BJ (cell line): ENCODE results near the gene PAK4. TPM values are rescaled to one million over a fixed set of nuclear protein-coding genes. Genes with fewer than 3 reads are reported as not detected.

Experiments
- CTCF ChIA-PET: fragments of 350-600 bp; formaldehyde crosslinking; extraction: SDS; loops from one replicate; lab custom pipeline; 2021; ENCODE audit warnings: antibody characterized with exemption, inconsistent platforms; lab: Yijun Ruan, JAX
- POLR2A ChIA-PET: fragments of 300-600 bp; sonication (Branson Sonifier 250); formaldehyde crosslinking; extraction: SDS; loops from one replicate; lab custom pipeline; 2021; ENCODE audit warnings: antibody characterized with exemption; lab: Charles Lee
- DNase-seq: peaks from one replicate; pipeline ENCODE4 v3.0.0-alpha.2; 2011; ENCODE audit warnings: low read depth
- H3K27me3 ChIP-seq: 2 replicates; pipeline ENCODE4 v1.6.0; 2011; ENCODE audit warnings: low read length; ENCODE audit not compliant: control insufficient read depth, insufficient read depth
- H3K36me3 ChIP-seq: 2 replicates; pipeline ENCODE4 v1.5.1; 2011; ENCODE audit warnings: low read length; ENCODE audit not compliant: control insufficient read depth, insufficient read depth
- H3K4me3 ChIP-seq: 2 replicates; pipeline ENCODE4 v1.5.1; 2011; ENCODE audit warnings: low read depth, mild to moderate bottlenecking, control low read depth, low read length
- polyA plus RNA-seq: library from polyadenylated mRNA; depleted of rRNA; stranded (reverse); fragments of >200 nt; gene quantifications from 2 replicates; pipeline ENCODE4 v1.2.3, GENCODE V29; 2011
- TF ChIP-seq, protein P1 (sequence below): IDR thresholded peaks from 2 replicates; pipeline ENCODE4 v1.5.1; 2011; ENCODE audit warnings: low read depth, mild to moderate bottlenecking, control low read depth, inconsistent platforms, low read length, moderate library complexity; ENCODE audit not compliant: insufficient read depth

Gene PAK4
- polyA plus RNA-seq, 1 experiment, result 19.6 TPM

DNA sequence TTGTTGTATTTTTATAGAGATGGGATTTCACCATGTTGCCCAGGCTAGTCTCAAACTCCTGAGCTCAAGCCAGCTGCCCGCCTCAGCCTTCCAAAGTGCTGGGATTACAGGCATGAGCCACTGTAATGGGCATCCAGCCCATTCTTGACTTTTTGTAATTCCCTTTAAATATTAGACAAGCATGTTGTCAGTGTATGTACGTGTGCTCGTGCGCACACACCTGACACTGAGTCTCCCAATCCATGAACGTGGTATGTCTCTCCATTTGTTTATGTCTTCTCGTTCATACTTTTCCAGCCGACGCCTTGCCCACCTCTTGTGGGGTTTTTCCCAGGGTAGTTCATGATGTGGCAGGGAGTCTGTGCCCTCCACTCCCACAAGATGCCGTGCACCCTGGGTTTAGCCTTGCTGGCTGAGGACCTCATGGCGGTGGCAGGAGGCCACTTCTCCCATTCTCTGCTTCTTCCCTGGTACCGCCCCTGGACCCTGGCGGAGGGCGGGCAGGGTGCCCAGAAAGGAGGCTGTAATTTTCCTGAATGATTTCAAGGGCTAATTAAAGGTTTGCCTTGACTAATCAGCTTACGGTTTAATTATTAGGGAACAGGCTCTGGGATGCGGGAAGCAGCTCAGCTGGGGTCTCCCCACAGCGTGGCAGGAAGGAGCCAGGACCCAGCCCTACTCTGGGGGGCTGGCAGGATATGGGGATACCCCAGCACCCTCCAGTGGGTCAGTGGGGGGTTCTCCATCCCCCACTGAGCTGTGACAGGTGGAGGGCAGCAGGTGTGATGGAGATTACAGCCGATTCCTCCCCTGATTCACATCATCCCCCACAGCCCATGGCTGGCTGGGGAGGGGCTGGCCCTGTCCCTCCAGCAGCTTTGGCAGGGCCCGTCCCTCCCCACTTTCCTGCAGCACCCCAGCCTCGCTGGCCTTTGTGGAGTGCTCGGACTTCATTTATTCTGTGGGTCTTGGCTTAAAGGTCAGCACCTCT lies 12.9 kb downstream of the PAK4 start:
- no peak for DNase-seq
- H3K27me3 ChIP-seq, result no peaks in the 10 kb centered on the region
- no peaks in the 10 kb centered on the region; the same call in none of the 2 replicates for H3K36me3 ChIP-seq
- no peak overlapping the region for H3K4me3 ChIP-seq
- CTCF ChIA-PET, result interaction anchor here (0.6 kb wide), 1 partner anchor 87 kb away, joined by 3 read pairs; no protein-coding TSS in a partner anchor
- TF ChIP-seq, protein P1, sequence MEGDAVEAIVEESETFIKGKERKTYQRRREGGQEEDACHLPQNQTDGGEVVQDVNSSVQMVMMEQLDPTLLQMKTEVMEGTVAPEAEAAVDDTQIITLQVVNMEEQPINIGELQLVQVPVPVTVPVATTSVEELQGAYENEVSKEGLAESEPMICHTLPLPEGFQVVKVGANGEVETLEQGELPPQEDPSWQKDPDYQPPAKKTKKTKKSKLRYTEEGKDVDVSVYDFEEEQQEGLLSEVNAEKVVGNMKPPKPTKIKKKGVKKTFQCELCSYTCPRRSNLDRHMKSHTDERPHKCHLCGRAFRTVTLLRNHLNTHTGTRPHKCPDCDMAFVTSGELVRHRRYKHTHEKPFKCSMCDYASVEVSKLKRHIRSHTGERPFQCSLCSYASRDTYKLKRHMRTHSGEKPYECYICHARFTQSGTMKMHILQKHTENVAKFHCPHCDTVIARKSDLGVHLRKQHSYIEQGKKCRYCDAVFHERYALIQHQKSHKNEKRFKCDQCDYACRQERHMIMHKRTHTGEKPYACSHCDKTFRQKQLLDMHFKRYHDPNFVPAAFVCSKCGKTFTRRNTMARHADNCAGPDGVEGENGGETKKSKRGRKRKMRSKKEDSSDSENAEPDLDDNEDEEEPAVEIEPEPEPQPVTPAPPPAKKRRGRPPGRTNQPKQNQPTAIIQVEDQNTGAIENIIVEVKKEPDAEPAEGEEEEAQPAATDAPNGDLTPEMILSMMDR, result no peak
- POLR2A ChIA-PET, result no interaction called here

DNA sequence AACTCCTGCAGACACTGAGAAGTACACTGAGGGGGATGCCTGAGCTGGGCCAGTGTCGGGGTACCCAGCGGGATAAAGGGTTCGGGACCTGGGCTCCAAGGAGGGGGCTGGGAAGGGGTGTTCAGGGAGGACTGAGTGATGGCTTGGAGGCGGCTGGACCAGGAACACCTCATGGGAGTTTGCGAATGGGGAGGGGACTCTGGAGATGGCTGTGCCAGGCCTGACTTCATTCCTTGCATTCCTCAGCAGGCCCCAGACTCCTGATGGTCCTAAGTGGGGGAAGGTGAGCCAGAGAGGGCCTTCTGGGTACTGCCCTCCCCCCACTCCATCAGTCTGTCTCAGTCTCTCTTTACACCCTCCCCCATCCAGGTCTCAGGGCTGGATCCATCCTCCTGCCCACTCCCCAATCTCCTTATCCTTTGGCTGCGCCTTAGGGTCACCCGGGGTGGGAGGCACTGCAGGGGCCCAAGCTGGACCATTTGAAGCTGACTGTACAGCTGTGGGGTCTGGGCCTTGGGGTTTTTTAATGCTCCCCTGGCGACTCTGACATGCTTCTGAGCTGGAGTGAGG lies 13.8 kb downstream of the PAK4 start:
- ChIA-PET CTCF (interaction anchor here (0.6 to 2.1 kb wide), 3 partner anchors 17 to 88 kb away, joined by 3 to 9 read pairs (median 3); no protein-coding TSS in a partner anchor), POLR2A (no interaction called here)
- no peak overlapping the region for H3K4me3 ChIP-seq
- DNase-seq, result no peak
- H3K36me3 ChIP-seq, result no peaks in the 10 kb centered on the region; the same call in none of the 2 replicates
- TF ChIP-seq, protein P1, result no peak
- no peaks in the 10 kb centered on the region for H3K27me3 ChIP-seq

DNA sequence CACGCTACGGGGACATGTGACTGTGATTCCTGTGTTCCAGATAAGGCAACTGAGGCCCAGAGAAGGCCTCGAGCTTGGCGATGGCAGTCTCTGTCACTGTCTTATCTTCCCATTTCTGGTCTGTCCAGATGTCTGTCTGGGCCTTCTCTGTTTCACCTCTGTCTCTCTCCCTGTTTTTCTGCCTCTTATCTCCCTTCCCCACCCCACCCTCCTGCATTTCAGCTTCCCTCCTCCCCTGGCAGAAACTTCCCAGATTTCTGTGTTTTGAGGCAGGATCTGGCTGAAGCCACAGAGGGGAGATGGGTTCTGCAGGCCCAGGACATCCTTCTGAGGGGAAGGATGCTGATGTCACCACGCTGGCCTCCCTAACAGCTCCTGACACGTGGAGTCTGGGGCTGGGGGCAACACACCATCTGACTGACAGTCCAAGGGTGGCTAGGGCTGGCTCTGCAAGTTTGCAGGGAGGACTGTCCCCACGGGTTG lies 14.4 kb downstream of the PAK4 start:
- Histone ChIP-seq H3K27me3 (no peaks in the 10 kb centered on the region), H3K4me3 (no peak overlapping the region), H3K36me3 (no peaks in the 10 kb centered on the region; the same call in none of the 2 replicates)
- no peak for DNase-seq
- CTCF ChIA-PET, result interaction anchor here (1.1 to 2.1 kb wide), 3 partner anchors 18 to 88 kb away, joined by 3 to 9 read pairs (median 4); no protein-coding TSS in a partner anchor
- TF ChIP-seq, protein P1, result no peak
- POLR2A ChIA-PET, result no interaction called here

DNA sequence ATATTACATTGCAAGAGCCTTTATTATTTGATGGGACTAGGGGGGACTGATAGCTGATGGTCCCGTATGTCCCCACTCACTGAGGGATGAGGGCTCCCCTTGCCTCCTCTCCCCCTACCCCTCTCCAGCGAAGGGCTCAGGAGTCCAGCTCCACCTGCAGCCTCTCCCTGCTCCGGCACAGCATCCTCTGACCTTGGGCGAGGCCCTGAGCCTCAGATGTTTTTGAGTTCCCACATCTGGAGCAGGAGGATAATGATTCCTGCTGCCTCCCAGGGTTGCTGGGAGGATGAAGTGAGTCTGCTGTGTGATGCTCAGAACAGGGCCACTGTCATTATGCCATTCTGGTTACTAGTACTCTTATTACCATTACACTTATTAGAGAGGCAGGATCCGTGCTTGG lies 15.0 kb downstream of the PAK4 start:
- CTCF ChIA-PET, result interaction anchor here (1.1 to 2.1 kb wide), 2 partner anchors 18 to 89 kb away, joined by 4 to 9 read pairs; no protein-coding TSS in a partner anchor
- Histone ChIP-seq H3K4me3 (no peak overlapping the region), H3K27me3 (no peaks in the 10 kb centered on the region), H3K36me3 (no peaks in the 10 kb centered on the region; the same call in none of the 2 replicates)
- POLR2A ChIA-PET, result no interaction called here
- no peak for DNase-seq
- TF ChIP-seq, protein P1, result no peak
